Glomerular endothelial cell (primary cell): ENCODE measurements around the gene CBLN3. TPM values are rescaled to one million over a fixed set of nuclear protein-coding genes. Genes with fewer than 3 reads are reported as not detected.
"Not testable (repeated sequence)": the region's sequence is repeated elsewhere in the genome, so short reads cannot be mapped to it uniquely, and the experiment has no call there.

ENCODE experiments used
- DNase-seq: peaks from one replicate; pipeline ENCODE4 v3.0.0-alpha.2; 2011; ENCODE audit warnings: low read depth, low spot score; ENCODE audit errors: extremely low read depth
- total RNA-seq: library from RNA; depleted of rRNA; stranded (reverse); fragments of >200 nt; gene quantifications from 2 replicates; pipeline ENCODE4 v1.2.3, GENCODE V29; 2015

CBLN3 gene
- total RNA-seq, result 4.7 TPM in 2 replicates

DNA sequence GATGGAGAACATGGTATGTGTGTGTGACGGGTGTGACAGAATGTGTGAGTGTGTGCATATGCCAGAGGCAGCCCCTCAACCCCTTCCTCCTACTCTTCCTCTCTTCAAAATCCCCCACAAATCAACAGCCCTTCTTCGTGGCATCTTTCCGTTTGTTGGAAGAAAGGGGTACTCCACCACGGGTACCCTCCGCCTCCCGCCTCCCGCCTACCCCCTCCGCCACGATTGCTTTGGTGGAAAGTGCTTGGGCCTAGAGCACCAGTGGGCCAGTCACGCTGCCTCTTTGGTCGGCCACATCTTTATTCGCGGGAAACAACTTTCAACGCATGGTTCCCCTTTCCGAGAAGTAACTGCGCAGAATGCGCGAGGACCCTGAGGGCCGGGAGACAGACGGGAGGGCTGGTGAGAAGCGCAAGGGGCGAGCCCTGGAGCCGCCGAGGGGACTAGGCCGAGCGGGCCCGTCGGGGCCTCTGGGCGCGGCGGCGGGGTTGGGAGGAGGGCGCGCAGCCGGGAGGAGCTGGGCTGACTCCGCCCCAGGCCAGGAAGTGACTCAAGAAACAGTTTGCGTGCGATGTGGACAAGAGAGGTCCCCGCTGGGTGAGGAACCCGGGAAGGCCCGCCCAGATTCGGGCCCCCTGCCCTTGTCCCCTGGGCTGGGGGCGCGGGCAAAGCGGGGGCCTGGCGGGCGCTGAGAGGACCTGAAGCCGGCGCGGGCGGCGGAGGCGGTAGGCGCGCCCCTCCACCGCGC is at the start of gene CBLN3, which contains the start of gene KHNYN:
Gene CBLN3 (minus strand): TSS at position 274 of the 748 bp plus-strand sequence. CDS start 614 bp downstream, outside the sequence.
Gene KHNYN (plus strand): TSS at position 560 of the 748 bp plus-strand sequence. CDS start 777 bp downstream, outside the sequence.
- DNase-seq, result no peak

DNA sequence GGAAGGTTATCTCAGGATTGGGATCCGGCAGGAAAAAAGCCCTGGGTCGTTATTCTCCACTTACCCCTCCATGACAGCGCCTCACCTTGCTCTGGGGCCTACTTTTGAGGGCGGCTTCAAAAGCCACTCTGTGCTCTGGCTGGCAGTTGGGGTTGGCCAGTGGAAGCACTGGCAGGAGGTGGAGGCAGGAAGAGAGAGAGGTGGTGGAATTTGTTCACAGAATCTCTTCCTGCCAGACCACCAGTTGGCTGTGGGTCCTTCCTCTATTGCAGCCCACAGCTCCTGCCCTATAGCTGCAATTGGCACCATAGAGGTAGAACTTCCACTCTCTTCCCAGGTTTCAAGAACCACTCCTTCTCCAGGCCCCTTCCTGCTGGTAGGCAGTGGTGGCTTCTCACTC is 45.8 kb upstream of the CBLN3 start:
- DNase-seq, result no peak

DNA sequence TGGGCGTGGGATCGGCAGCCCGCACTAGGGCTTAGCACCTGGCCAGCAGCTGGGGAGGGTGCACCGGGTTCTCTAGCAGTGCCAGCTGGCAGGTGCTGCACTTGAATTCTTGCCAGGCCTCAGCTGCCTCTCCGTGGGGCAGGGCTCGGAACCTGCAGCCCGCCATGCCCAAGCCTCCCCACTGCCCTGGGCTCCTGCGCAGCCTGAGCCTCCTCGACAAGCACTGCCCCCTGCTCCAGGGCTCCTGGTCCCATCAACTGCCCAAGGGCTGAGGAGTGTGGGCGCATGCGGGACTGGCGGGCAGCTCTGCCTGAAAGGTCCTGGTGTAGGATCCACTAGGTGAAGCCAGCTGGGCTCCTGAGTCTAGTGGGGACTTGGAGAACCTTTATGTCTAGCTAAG is 43.7 kb upstream of the CBLN3 start:
- DNase-seq, result no peak

DNA sequence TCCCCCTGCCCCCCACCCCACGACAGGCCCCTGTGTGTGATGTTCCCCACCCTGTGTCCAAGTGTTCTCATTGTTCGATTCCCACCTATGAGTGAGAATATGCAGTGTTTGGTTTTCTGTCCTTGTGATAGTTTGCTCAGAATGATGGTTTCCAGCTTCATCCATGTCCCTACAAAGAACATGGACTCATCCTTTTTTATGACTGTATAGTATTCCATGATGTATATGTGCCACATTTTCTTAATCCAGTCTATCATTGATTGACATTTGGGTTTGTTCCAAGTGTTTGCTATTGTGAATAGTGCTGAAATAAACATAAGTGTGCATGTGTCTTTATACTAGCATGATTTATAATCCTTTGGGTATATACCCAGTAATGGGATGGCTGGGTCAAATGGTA is 41.0 kb upstream of the CBLN3 start:
- not testable (repeated sequence) for DNase-seq

DNA sequence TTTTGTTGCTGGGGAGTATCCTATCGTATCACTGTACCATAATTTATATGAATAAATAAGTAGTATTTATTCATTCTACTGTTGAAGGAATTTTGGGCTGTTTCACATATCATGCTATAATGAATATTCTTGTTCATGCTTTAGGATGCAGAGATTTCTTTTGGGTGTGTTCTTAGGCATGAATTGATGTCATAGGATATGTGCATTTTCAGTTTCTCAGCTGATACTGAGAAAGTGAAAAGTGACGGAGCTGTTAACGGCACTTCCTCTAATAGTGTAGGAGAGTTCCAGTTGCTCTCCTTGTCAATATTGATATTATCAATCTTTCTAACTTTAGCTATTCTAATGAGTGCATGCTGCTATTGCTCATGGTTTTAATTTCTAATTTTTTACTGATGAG is 36.3 kb upstream of the CBLN3 start:
- no peak for DNase-seq

DNA sequence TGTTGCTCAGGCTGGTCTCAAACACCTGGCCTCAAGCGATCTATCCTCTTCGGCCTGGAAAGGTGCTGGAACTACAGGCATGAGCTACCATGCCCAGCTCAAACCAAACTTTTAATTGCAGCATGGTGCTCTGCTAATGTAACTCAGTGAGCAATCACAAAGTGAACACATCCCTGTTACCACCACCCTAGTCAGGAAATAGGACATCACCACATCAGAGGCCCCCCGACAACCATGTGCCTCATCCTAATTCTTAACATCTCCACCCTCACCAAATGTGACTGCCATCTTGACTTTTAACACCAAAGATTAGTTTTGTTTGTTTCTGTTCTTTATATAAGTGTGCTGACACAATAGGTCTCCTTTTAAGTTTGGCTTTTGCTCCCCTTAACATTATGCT is 35.9 kb upstream of the CBLN3 start:
- DNase-seq, result no peak

DNA sequence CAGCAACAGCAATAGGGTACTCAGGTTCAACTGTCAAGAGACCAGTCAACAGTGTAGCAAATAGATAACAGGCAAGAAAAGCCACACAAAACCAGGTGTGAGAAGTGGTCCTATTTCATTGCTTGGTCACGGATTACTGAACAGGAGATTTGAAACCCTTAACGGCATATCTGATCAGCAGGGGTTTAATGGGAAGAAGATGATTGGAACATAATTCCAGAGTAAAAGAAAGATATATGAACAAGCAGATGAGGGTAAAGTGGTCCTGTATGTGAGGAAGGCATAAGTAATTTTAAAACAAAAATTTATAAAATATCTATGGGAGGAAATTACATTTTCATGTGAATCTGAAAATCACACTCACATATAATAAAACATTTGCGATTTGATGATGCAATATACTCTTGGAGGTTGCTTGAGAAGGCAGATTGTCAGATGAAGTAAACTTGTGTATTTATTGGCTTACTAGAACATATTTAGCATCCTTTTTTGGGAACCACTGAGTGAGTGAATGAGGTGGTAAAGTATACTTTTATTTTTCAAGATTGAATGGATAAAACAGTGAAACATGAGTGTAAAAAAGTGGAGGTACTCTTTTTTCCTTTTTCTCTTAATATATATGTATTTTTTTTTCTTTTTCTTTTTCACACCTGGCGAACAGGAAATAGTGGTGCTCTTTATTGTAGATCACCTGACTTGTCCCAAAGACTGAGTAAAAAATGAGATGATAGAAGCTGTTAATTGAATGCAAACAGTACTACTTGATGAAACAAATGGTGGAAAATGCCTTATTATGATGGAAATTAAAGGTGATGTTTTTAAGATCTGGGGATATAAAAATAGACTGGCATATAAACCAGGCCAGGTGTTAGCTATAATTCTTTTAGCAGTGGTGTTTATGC is 34.7 kb upstream of the CBLN3 start:
- no peak for DNase-seq

DNA sequence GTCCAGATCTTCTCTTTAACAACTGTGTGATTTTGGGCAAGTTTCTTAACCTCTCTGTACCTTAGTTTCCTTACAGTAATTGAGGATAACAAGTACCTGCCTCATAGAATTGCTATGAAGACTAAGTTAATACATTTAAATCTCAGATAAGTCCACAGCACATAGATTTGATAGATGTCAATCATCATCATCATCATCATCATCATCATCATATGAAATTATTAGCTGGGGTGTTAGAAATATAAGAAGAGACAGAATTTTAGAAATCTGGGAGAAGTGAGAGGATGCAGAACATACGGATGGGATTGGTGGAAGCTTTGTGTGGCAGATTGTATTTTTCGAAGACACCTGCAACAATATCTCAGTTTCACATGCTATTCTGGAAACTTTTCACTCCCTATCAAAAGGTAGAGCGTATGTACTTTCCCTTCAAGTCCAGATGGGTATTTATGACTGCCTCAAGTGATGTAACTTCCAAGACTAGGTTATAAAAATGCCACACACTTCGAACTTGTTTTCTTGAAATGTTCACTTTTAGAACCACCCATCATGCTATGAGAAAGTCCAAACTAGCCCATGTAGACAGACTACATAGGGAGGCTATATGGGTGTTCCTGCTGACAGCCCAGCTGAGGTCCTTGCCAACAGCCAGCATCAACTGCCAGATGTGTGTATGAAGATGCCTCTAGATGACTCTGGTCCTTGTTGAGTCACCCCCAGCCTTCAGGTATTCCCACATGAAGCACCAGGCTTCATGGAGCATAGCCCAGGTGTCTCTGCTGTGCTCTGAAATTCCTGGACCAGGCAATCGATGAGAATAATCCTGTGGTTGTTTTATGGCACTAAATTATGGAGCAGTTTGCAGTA is 33.8 kb upstream of the CBLN3 start:
- no peak for DNase-seq

DNA sequence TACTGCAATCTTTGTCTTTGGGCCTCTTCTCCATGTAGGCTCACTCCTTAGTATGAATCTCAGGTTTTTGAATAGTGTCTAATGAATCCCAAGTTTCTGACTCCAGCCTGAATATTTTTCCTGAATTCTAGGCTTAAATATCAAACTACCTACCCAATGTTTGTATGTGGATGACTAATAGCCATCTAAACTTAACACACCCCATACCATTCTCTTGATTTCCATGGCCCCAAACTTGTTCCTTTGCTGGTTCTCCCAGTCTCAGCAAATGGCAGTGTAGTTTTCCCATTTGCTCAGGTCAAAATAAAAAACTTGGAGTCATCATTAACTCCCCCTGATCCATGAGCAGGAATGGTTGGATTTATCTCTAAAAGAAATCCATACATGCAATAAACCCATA is 31.9 kb upstream of the CBLN3 start:
- DNase-seq, result no peak

DNA sequence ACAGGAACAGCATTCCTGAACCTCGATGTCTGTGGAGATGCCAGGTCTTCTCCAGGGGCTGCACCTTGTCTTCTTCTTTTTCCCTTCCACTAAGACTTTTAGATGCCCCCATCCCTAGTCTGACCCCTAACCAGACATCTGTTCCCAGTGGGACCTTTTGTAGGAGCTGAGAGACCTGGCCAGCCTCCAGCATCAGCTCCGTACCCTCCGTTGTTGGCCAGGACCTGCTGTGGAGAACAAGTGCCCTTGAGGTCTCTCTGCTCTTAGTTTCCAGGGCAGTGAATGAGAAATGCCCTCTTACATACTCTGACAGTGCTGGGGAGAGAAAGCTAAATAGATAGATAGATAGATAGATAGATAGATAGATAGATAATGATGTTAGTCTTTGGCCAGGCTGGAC is 29.9 kb upstream of the CBLN3 start:
- no peak for DNase-seq

DNA sequence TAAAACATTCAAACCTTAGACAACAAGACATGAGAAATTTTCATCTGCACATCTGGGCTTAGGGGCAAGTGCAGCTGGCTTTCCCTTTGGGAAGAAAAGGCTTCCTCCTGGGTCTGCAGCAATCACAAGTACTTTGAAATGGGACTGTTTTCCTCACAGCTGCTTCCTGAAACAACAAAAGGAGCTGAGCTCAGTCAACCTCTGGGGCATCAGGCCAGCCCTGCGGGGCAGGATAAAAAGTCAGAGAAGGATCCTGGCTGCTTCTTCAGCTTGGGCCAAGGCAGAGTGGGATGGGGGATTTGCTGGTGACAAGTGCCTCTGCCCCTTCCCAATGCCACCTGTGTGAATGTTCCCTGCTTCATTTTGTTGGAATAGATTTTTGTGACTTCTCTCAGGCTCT is 29.3 kb upstream of the CBLN3 start:
- DNase-seq, result no peak

DNA sequence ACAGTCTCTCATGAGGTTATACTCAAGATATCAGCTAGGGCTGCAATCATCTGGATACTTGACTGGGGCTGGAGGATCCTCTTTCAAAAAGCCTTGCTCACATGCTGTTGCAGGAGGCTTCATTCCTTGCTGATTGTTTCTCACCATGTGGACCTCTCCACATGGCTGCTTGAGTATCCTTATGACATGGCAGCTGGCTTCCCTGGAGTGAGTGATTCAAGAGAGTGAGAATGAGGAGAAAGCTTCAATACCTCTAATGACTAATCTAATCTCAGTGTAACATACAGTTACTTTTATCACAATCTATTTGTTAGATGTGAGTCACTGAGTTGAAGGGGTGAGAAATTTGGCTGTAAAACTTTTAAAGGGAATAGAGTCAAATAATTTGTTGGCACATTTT is 27.5 kb upstream of the CBLN3 start:
- DNase-seq, result no peak

DNA sequence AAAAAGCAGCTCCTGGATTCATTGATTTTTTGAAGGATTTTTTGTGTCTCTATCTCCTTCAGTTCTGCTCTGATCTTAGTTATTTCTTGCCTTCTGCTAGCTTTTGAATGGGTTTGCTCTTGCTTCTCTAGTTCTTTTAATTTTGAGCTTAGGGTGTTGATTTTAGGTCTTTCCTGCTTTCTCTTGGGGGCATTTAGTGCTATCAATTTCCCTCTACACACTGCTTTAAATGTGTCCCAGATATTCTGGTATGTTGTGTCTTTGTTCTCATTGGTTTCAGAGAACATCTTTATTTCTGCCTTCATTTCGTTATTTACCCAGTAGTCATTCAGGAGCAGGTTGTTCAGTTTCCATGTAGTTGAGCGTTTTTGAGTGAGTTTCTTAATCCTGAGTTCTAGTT is 21.4 kb upstream of the CBLN3 start:
- DNase-seq, result not testable (repeated sequence)

DNA sequence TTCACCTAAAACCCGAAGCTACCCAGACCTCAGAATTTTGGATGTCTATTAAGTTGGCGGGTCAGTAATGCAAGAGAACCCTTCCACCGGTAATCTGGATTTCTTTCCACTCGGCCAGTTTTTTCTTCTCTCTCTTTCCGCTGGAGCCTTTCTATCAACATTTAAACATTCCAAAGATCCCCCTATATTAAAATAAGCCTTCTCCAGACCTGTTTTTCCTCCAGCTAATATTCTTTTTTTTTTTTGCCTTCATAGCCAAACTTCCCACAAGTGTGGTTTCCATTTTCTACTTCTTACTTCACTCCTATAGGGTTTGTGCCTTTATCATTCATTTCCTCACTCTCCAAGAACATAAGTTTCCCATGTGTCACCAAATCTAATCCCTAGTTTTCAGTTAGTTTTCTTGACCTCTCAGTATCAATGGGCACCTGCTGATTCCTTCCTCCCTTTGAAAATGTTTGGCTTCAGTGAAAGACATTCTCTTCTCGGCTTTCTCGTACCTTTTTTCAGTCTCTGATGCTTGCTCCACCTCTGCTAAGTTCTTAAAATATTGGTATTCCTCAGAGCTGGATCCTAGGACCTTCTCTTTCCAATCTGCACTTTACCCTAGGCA is 13.7 kb upstream of the CBLN3 start:
- DNase-seq, result no peak

DNA sequence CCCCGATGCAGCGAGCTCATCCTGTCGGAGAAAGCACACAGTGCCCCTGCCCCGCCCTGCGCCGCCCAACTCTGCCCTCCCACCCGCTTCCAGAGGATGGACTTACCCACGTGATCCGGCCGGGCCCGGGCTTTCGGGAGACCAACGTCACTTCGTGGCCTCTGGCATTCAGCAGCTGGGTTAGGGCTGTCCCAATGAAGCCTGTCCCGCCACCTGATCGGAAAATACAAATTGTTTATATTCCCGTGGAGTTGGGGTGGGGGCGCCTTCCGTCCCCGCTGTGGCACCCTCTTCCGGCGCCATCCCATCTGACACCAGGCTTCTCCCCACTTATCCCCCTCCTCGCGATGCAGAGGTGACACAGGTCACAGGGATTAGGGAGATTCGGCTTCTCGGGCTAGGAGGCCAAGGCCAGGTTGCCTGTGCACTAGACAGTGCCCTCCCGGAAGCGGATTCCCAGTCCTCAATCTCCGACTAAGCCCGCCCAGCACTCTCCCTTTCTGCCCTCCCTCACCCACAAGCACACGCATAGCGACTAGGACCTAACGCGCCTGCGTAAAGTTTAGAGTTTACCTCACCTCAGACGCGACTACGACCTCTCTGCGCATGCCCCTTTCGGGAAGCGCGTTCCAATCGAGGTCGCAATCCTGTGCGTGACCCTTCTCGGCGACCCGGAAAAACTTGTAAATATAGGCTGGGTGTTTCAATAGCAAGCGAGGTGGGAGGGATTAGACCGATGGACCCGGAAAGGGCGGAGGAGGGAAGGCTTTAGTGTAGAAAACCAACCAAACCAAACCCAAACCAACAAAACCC is 13.0 kb upstream of the CBLN3 start, which contains the start of gene SDR39U1:
Gene SDR39U1 (minus strand): TSS at position 537 of the 813 bp plus-strand sequence. CDS start 7 bp downstream, at position 530.
- DNase-seq, result peak; percentile 96

DNA sequence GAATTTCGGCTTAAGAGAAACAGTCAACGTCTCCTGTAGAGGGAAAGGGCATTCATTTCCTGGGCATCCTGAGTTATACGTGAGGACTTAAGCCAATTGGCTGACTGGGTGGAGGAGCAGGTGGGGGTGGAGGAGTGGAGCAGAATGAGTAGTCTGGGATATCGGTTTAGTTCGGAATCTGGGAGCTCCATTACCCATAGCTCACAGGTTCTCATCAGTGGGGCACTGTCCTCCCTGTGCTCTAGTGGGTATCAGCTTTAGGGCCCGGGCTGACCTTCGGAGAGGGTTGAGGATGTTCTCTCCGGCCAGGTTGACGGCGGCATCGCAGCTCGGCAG is 12.4 kb upstream of the CBLN3 start:
- DNase-seq, result no peak

DNA sequence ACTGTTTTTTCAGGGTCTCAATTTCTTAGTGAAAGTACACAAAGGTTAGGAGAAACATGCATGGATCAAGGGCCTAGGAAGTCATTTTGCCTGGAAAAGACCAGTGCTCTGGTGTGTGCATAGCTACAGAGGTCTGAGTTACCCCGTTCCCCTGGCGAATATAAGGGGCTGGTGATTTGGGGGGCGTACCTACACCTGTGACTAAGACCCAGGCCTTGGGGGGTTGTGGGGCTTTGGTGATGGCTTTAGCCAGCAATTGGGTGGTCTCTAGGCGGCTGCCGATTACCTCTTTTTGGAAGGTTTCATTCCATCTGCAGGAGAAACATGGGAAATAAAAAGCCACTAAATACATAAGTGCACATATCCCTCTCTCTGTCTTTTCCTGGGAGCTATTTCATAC is 12.0 kb upstream of the CBLN3 start:
- DNase-seq, result no peak

DNA sequence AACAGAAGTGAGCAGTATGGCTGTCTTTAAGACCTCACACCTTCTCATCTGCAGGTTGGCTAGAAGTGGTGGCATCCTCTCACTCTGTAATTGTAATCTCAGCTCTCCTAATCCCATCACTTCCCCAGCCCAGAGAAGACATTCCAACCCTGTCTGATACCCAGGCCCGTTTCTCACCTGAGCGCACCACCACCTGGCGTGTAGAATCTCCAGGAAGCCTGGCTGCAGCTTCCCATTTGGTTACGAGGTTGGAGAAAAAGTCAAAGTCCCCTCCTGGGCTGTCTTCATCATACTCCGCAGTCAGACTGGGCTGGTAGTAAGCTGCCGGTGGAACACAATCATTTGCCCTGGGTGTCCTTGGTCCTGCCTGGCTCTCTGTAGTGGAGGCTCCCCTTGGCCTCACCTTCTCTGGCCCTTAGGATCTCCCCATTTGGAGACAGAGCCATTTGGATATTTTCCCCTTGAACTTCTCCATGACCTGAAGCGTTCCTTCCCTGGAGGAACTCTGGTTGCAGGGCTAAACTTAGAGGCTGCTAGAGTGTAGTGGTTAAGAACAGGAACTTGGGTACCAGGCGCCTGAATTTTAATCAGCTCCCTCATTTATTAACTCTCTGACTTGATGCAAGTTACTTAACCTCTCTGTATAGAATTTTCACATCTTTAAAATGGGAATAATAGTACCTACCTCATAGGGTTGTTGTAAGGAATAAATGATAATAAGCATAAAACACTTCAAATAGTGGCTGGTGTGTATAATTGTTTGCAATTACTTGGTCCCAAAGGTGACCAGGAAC is 11.3 kb upstream of the CBLN3 start:
- DNase-seq, result no peak
